Fibroblast of pulmonary artery (primary cell): ENCODE results near the gene PRMT7.

Experiments used
- DNase-seq: peaks from one replicate; pipeline ENCODE4 v3.0.0-alpha.2; 2010; ENCODE audit warnings: low read depth
- H3K4me3 ChIP-seq: replicated peaks from 2 replicates; pipeline ENCODE4 v1.5.1; 2011; ENCODE audit warnings: low read depth, mild to moderate bottlenecking, control low read depth, low read length, moderate library complexity
- TF ChIP-seq, protein P1 (sequence below): IDR thresholded peaks from 2 replicates; pipeline ENCODE4 v1.5.1; 2011; ENCODE audit warnings: mild to moderate bottlenecking, control low read depth, low read length, inconsistent platforms; ENCODE audit errors: missing control alignments

PRMT7 gene

DNA sequence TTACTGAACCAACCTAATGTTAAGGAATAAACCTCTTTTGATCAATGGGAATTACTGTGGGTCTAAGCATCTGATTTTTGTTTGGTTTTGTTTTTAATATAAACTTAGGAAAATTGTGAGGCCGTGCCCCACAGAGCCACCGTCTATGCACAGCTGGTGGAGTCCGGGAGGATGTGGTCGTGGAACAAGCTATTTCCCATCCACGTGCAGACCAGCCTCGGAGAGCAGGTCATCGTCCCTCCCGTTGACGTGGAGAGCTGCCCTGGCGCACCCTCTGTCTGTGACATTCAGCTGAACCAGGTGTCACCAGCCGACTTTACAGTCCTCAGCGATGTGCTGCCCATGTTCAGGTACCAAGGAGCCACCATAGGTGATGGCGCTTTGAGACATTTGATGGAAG, 28.4 kb downstream of the PRMT7 start:
- no peak for DNase-seq
- no peak overlapping the region for H3K4me3 ChIP-seq
- TF ChIP-seq, protein P1, sequence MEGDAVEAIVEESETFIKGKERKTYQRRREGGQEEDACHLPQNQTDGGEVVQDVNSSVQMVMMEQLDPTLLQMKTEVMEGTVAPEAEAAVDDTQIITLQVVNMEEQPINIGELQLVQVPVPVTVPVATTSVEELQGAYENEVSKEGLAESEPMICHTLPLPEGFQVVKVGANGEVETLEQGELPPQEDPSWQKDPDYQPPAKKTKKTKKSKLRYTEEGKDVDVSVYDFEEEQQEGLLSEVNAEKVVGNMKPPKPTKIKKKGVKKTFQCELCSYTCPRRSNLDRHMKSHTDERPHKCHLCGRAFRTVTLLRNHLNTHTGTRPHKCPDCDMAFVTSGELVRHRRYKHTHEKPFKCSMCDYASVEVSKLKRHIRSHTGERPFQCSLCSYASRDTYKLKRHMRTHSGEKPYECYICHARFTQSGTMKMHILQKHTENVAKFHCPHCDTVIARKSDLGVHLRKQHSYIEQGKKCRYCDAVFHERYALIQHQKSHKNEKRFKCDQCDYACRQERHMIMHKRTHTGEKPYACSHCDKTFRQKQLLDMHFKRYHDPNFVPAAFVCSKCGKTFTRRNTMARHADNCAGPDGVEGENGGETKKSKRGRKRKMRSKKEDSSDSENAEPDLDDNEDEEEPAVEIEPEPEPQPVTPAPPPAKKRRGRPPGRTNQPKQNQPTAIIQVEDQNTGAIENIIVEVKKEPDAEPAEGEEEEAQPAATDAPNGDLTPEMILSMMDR, result no peak

DNA sequence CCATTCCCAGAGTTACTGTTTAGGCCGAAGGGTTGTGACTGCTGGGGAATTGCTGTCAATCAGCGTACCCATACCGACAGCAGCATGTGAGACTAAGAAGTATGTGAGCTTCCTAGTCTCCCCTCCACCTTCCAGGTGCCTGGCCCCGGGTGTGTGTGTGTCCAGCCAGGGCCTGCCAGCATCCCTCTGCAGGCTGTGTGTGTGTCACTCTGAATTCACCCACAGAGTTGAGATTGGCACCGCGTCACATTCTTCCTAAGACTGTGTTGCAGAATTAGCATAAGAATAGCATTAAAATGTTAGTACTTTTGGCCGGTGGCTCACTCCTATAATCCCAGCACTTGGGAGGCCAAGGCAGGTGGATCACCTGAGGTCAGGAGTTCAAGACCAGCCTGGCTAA, 31.8 kb downstream of the PRMT7 start:
- no peak overlapping the region for H3K4me3 ChIP-seq
- DNase-seq, result no peak
- TF ChIP-seq, protein P1, result no peak

DNA sequence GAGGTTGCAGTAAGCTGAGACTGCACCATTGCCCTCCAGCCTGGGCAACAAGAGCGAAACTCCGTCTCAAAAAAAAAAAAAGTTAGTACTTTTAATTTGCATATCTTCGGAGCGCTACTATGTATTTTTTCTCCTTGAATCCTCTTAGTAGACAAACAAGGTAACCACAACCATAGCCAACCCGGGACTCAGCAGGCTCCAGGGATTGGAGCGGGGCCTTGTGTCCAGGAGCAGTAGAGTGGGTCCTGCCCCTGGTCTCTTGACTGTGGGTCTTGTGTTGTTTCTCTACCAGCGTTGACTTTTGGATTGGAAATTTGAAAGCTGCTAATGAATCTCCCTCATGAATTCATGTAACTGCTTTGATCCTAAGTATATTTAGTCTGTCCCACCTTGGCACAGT, 32.3 kb downstream of the PRMT7 start:
- TF ChIP-seq, protein P1, result no peak
- no peak for DNase-seq
- no peak overlapping the region for H3K4me3 ChIP-seq

DNA sequence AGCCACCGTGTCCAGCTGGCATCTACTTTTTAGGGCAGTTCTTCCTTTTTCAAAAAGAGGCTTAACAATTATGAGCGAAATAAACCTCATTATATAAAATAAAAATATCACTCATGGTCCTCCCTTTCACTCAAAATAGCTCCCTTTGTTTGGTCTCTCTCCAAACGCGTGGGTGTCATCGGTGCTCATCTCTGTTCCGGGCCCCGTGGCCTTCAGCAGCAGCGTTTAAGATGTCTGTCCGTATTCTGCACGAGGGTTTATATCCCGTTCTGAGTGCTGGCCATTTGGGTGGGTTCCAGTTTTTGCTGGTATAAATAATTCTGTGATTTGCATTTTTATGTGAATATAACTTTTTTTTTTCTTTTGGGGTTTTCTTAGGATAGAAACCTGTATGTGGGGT, 33.4 kb downstream of the PRMT7 start:
- TF ChIP-seq, protein P1, result no peak
- H3K4me3 ChIP-seq, result no peak overlapping the region
- no peak for DNase-seq

DNA sequence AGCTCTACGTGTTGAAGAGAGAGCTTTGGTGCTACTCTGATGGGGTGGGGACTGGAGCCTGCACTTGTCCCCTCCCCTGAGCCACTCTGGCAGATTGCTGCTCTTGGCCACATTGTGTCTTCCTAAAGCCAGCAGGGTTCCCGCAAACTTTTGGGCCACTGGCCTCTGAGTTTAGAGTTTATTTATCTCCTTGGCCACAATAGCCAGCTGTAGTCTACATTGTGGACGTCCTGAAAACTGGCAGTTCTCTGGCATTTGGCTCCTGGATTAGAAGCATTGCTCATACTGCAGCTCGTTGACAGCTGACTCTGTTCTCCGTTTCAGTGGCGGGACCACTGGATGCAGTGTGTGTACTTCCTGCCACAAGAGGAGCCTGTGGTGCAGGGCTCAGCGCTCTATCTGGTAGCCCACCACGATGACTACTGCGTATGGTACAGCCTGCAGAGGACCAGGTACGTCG, 34.6 kb downstream of the PRMT7 start:
- no peak for DNase-seq
- no peak overlapping the region for H3K4me3 ChIP-seq
- TF ChIP-seq, protein P1, result no peak

DNA sequence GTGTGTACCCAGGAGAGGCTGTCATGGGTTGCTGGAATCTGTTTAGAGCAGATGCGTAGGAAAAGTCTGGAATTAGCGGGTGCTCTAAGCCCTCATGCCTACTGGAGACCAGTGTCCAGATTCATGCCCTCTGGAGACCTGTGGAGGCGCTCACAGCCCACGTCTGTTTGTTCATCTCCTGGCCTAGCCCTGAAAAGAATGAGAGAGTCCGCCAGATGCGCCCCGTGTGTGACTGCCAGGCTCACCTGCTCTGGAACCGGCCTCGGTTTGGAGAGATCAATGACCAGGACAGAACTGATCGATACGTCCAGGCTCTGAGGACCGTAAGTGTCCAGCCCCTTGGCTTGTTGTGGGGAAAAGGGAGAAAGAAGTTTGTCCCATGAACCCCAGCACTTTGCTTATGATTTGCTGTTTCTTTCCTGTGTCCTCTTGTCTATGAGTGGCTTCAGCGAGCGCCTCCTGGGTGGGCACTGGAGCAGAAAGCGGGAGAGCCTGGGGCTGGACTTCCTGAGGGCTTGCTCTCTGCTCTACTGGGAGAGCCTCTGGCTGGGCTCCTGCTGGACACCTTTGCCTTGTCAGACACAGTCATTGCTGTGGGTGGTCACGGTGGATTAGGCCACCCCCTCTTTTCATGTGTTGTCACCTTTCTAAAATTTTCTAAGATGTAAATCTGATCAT, 35.3 kb downstream of the PRMT7 start:
- TF ChIP-seq, protein P1, result no peak
- H3K4me3 ChIP-seq, result no peak overlapping the region
- DNase-seq, result no peak

DNA sequence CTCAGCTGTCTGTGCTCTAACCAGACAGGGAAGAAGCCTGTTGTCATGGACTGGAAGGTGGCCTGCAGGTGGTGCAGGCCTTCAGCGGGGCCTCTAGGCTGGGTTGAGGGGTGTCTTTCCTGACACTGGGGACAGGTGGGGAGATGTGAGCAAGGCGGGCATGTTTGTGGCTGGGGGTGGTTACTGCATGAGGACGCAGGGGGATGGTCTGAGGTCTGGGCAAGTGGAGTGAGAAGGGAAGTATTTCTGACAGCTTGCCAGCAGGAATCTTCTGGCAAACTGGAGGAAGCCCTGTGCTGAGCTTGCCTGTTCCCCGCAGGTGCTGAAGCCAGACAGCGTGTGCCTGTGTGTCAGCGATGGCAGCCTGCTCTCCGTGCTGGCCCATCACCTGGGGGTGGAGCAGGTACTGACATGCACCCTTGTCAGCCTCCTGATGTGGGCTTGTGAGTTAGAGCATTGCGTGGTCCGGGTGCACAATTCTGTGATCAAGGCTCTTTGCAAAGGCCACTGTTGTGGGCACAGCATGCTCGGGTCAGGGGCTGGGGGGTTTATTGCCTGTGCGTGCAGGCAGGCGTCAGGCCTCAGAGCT, 36.2 kb downstream of the PRMT7 start:
- DNase-seq, result no peak
- H3K4me3 ChIP-seq, result no peak overlapping the region
- TF ChIP-seq, protein P1, result no peak
